ENCODE data around the gene KLHL10.

KLHL10 gene

GRCh38 chr17:41796121-41796895 lies 41.3 kb upstream of the KLHL10 start:
- TF ChIP-seq FOXP2 (optimal IDR thresholded peaks at IDR 0.05; ENCODE audit: borderline replicate concordance, extremely low read depth, extremely low read length, insufficient read depth) (no peak), POLR2AphosphoS5 (IDR thresholded peaks at IDR 0.05; ENCODE audit: low read depth, low read length) (no peak), REST (IDR thresholded peaks at IDR 0.05; ENCODE audit: insufficient read depth in 1 of 2, low read depth in 2 of 2, low read length in 2 of 2) (no peak), SIN3A (IDR thresholded peaks at IDR 0.05; ENCODE audit: borderline replicate concordance, insufficient read depth, low read length) (no peak), TAF1 (IDR thresholded peaks at IDR 0.05; ENCODE audit: borderline replicate concordance, insufficient read depth, low read length) (no peak)

- TF ChIP-seq TAF1 (IDR thresholded peaks at IDR 0.05; ENCODE audit: borderline replicate concordance, insufficient read depth, low read length), result no peak
Observed at GRCh38 chr17:41797377-41797776, 40.2 kb upstream of the KLHL10 start.

GRCh38 chr17:41799366-41799765 lies 38.3 kb upstream of the KLHL10 start:
- TF ChIP-seq SIN3A (IDR thresholded peaks at IDR 0.05; ENCODE audit: borderline replicate concordance, insufficient read depth, low read length) (no peak), POLR2AphosphoS5 (IDR thresholded peaks at IDR 0.05; ENCODE audit: low read depth, low read length) (no peak), FOXP2 (optimal IDR thresholded peaks at IDR 0.05; ENCODE audit: borderline replicate concordance, extremely low read depth, extremely low read length, insufficient read depth) (no peak), REST (IDR thresholded peaks at IDR 0.05; ENCODE audit: insufficient read depth in 1 of 2, low read depth in 2 of 2, low read length in 2 of 2) (no peak), TAF1 (IDR thresholded peaks at IDR 0.05; ENCODE audit: borderline replicate concordance, insufficient read depth, low read length) (no peak)

GRCh38 chr17:41800601-41801373 lies 36.8 kb upstream of the KLHL10 start:
- TF ChIP-seq SIN3A (IDR thresholded peaks at IDR 0.05; ENCODE audit: borderline replicate concordance, insufficient read depth, low read length), result no peak
- TF ChIP-seq POLR2AphosphoS5 (IDR thresholded peaks at IDR 0.05; ENCODE audit: low read depth, low read length), result no peak
- TF ChIP-seq FOXP2 (optimal IDR thresholded peaks at IDR 0.05; ENCODE audit: borderline replicate concordance, extremely low read depth, extremely low read length, insufficient read depth), result no peak
- no peak for TF ChIP-seq REST (IDR thresholded peaks at IDR 0.05; ENCODE audit: insufficient read depth in 1 of 2, low read depth in 2 of 2, low read length in 2 of 2)
- TF ChIP-seq TAF1 (IDR thresholded peaks at IDR 0.05; ENCODE audit: borderline replicate concordance, insufficient read depth, low read length), result no peak

- TF ChIP-seq POLR2AphosphoS5 (IDR thresholded peaks at IDR 0.05; ENCODE audit: low read depth, low read length) (peak; percentile 13; the same call in 1 of the 2 replicates), SIN3A (IDR thresholded peaks at IDR 0.05; ENCODE audit: borderline replicate concordance, insufficient read depth, low read length) (no peak), REST (IDR thresholded peaks at IDR 0.05; ENCODE audit: insufficient read depth in 1 of 2, low read depth in 2 of 2, low read length in 2 of 2) (no peak), FOXP2 (optimal IDR thresholded peaks at IDR 0.05; ENCODE audit: borderline replicate concordance, extremely low read depth, extremely low read length, insufficient read depth) (no peak), TAF1 (IDR thresholded peaks at IDR 0.05; ENCODE audit: borderline replicate concordance, insufficient read depth, low read length) (peak; percentile 13; the same call in 1 of the 2 replicates)
Observed at GRCh38 chr17:41801374-41802271, 36.0 kb upstream of the KLHL10 start.

Data from PFSK-1 (cell line).